Chondrocyte (in vitro differentiated cells): ENCODE data around the gene KIF17. TPM values are rescaled to one million over a fixed set of nuclear protein-coding genes. Genes with fewer than 3 reads are reported as not detected.

Experiments
- DNase-seq: peaks from one replicate; pipeline ENCODE4 v3.0.0; 2021; ENCODE audit warnings: mixed read lengths, low spot score
- H3K27ac Mint-ChIP-seq: one replicate; pipeline ENCODE4 v1.8.0; 2021; ENCODE audit warnings: mild to moderate bottlenecking, moderate library complexity, mixed read lengths; ENCODE audit not compliant: unreplicated experiment
- H3K27me3 Mint-ChIP-seq: 2 replicates; pipeline ENCODE4 v1.8.0; 2021; ENCODE audit warnings: low read depth, mixed read lengths
- H3K36me3 Mint-ChIP-seq: 2 replicates; pipeline ENCODE4 v1.8.0; 2021; ENCODE audit warnings: low read depth, mixed read lengths
- H3K4me1 Mint-ChIP-seq: 2 replicates; pipeline ENCODE4 v1.8.0; 2021; ENCODE audit warnings: low read depth, mild to moderate bottlenecking, mixed read lengths
- H3K4me3 Mint-ChIP-seq: one replicate; pipeline ENCODE4 v1.8.0; 2021; ENCODE audit warnings: mild to moderate bottlenecking, moderate library complexity, mixed read lengths; ENCODE audit not compliant: unreplicated experiment
- H3K9me3 Mint-ChIP-seq: 2 replicates; pipeline ENCODE4 v1.8.0; 2021; ENCODE audit warnings: low read depth, mixed read lengths
- total RNA-seq: library from RNA; stranded (reverse); gene quantifications from 3 replicates; pipeline ENCODE4 v1.2.1, GENCODE V29; 2021
- TF ChIP-seq, protein P1 (sequence below): fragments of 200-600 bp; sonication (generic); IDR thresholded peaks from 2 replicates; pipeline ENCODE4 v1.5.0; 2021; ENCODE audit warnings: antibody characterized with exemption, mild to moderate bottlenecking, moderate library complexity

KIF17 gene
- total RNA-seq, 1 donor from 2014 or later: 0.95 TPM

DNA sequence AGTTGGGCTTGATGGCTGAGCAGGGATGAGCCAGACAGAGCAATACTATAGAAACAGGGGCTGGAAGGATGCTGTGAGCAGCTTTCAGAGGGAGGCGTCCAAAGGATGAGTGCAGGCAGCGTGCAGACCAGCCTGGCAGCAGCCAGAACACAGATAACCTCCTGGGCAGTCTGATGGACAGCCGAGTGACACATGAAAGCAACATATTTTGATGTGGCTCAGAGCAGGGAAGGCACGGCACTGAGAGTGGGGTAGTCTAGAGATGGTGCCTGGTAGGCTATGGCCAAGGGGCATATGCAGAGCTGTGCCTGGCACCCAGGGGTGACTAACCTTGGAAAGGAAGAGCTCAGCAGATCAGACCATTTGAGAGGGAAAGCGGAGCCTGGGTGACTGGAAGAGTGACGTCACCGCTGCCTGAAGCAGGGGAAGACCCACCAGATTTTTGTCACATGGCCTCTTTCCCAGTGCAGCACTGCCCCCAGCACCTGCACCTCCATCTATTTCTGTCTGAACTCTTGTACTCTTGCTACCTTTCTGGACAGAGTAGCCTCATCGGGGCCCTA is 80.9 kb downstream of the KIF17 start:
- Mint-ChIP-seq H3K9me3 (no peaks in the 10 kb centered on the region), H3K27ac (no peak overlapping the region), H3K4me1 (peaks cover 20% of the 10 kb centered on the region), H3K36me3 (peaks cover 15% of the 10 kb centered on the region), H3K27me3 (no peaks in the 10 kb centered on the region), H3K4me3 (no peak overlapping the region)
- DNase-seq: no peak
- TF ChIP-seq, protein P1, sequence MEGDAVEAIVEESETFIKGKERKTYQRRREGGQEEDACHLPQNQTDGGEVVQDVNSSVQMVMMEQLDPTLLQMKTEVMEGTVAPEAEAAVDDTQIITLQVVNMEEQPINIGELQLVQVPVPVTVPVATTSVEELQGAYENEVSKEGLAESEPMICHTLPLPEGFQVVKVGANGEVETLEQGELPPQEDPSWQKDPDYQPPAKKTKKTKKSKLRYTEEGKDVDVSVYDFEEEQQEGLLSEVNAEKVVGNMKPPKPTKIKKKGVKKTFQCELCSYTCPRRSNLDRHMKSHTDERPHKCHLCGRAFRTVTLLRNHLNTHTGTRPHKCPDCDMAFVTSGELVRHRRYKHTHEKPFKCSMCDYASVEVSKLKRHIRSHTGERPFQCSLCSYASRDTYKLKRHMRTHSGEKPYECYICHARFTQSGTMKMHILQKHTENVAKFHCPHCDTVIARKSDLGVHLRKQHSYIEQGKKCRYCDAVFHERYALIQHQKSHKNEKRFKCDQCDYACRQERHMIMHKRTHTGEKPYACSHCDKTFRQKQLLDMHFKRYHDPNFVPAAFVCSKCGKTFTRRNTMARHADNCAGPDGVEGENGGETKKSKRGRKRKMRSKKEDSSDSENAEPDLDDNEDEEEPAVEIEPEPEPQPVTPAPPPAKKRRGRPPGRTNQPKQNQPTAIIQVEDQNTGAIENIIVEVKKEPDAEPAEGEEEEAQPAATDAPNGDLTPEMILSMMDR: no peak

DNA sequence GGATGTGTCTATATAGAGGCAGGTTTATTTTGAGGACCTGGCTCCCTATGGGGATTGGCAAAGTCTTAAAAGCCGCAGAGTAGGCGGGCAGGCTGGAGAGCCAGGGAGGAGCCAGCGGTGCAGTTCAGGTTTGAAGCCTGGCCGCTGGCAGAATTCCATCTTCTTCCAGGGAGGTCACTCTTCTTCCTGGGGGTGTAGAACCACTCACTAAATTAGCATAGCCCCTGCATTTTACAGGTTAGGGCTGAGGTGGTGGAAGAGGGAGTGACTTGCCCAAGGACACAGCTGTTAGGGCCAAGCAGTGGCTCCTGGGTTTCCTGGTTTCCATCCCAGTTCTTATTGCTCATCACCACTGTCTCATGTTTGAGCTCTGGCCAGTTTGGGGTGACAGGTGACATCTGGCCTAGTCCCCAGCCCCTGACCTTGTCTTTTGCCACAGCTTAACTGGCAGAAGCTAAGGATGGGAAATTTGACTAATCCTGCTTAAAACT is 83.2 kb downstream of the KIF17 start:
- DNase-seq: no peak
- TF ChIP-seq, protein P1: no peak
- H3K4me1 Mint-ChIP-seq: peaks cover 20% of the 10 kb centered on the region
- H3K36me3 Mint-ChIP-seq: peaks cover 4% of the 10 kb centered on the region
- H3K4me3 Mint-ChIP-seq: peak overlapping the region; percentile 77
- H3K27ac Mint-ChIP-seq: no peak overlapping the region
- H3K27me3 Mint-ChIP-seq: no peaks in the 10 kb centered on the region
- H3K9me3 Mint-ChIP-seq: no peaks in the 10 kb centered on the region

DNA sequence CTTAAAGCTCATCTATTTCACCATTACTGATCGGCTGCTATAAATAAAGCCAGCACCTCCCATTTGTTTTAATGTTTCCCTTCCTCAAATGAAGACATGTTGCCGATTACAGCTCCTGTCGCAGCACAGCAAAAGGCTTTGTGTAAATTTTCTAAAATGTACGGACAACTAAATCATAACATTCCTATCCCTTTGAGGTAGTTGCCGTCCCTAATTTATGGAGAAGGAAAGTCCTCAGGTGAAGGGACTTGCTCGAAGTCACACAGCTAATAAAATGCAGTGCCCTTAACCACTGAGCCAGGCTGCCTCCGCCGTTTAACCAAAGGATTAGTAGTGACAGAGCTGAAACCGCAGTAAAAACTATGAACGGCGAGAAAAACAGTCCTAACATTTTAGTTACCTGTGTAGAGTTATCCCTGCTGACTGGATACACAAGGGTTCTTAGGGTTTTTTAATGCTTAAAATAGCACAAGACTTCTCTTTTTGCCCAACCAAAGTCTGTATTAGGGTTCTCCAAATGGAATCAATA is 83.7 kb downstream of the KIF17 start:
- Mint-ChIP-seq H3K27me3 (no peaks in the 10 kb centered on the region), H3K36me3 (peaks cover 4% of the 10 kb centered on the region), H3K9me3 (no peaks in the 10 kb centered on the region), H3K27ac (peak overlapping the region; percentile 45), H3K4me1 (peaks cover 20% of the 10 kb centered on the region), H3K4me3 (peak overlapping the region; percentile 77)
- no peak for DNase-seq
- TF ChIP-seq, protein P1: no peak

DNA sequence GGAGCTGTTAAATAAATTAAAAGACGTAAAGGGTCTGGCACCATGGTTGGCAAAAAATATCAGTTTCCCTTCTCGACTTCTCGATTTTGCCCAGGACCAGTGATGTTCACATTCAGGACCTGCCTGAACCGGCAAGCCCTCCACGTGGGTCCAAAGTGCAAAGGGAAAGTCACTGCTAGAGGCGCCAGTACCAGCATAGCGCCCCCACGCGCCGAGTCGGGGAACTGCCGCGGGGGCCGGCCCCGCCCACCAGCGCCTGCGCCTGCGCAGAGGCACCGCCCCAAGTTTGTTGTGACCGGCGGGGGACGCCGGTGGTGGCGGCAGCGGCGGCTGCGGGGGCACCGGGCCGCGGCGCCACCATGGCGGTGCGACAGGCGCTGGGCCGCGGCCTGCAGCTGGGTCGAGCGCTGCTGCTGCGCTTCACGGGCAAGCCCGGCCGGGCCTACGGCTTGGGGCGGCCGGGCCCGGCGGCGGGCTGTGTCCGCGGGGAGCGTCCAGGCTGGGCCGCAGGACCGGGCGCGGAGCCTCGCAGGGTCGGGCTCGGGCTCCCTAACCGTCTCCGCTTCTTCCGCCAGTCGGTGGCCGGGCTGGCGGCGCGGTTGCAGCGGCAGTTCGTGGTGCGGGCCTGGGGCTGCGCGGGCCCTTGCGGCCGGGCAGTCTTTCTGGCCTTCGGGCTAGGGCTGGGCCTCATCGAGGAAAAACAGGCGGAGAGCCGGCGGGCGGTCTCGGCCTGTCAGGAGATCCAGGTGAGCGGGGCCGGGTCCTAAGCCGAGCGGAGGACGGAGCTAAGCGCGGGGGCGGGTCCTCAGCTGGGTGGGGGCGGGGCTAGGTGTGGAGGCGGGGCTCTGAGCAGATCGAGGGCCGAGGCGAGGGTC is 84.4 kb downstream of the KIF17 start, which contains the start of gene PINK1:
TSS of gene PINK1 (plus strand) at position 269 of the 875 bp plus-strand sequence. CDS start at position 360, 91 bp downstream.
- H3K4me1 Mint-ChIP-seq: peaks cover 20% of the 10 kb centered on the region
- H3K4me3 Mint-ChIP-seq: peak within 1 kb of the TSS; percentile 77
- TF ChIP-seq, protein P1: peak; percentile 98
- H3K27me3 Mint-ChIP-seq: no peaks in the 10 kb centered on the region
- DNase-seq: no peak
- H3K27ac Mint-ChIP-seq: peak within 1 kb of the TSS; percentile 69
- no peaks in the 10 kb centered on the region for H3K36me3 Mint-ChIP-seq
- no peaks in the 10 kb centered on the region for H3K9me3 Mint-ChIP-seq

DNA sequence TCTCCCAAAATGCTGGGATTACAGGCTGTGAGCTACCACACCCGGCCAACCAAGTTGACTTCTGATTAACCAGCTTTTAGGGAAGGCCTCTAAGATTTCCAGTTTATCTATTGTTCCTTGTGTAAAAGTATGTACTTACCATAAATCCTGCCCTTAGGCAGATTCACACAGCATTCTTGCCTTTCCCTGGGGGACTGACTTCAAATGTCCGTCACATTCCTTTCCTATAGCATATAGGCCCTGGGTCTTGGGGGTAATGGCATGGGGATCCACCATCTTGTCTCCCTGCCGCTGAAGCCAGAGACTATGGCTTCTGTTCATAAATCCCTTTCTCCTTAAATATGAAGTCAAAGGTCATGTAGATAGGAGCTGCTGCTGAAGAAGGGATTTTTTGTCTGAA is 85.4 kb downstream of the KIF17 start:
- Mint-ChIP-seq H3K4me3 (peak overlapping the region; percentile 33), H3K4me1 (peaks cover 20% of the 10 kb centered on the region), H3K36me3 (no peaks in the 10 kb centered on the region), H3K9me3 (no peaks in the 10 kb centered on the region), H3K27ac (no peak overlapping the region), H3K27me3 (no peaks in the 10 kb centered on the region)
- DNase-seq: no peak
- TF ChIP-seq, protein P1: no peak
